OCI-LY7 (cell line): Measurements from ENCODE around the gene PPM1L. TPM values are rescaled to one million over a fixed set of nuclear protein-coding genes. Genes with fewer than 3 reads are reported as not detected.

Experiments used
- BruUV-seq: library from RNA; stranded (reverse); fragments of 400-500 nt; replicated peaks from 2 replicates; lab custom pipeline; 2021; lab: Mats Ljungman, UMichigan
- CTCF ChIA-PET: fragments of 300-600 bp; sonication (Branson Sonifier 250); formaldehyde crosslinking; loops from one replicate; lab custom pipeline; 2022; ENCODE audit warnings: antibody characterized with exemption; ENCODE audit not compliant: unreplicated experiment; lab: Charles Lee
- POLR2A ChIA-PET: fragments of 300-600 bp; sonication (Branson Sonifier 250); formaldehyde crosslinking; loops from one replicate; lab custom pipeline; 2022; ENCODE audit warnings: antibody characterized with exemption; lab: Charles Lee
- DNase-seq: peaks from one replicate; pipeline ENCODE4 v3.0.0-alpha.2; 2015; ENCODE audit warnings: low spot score
- H2AFZ ChIP-seq: fragments of 200-600 bp; sonication (generic), shearing (Covaris generic); 2 replicates; pipeline ENCODE4 v1.6.1; 2014; ENCODE audit warnings: mild to moderate bottlenecking, antibody characterized with exemption, low read length, moderate library complexity
- H3K27ac ChIP-seq: fragments of 200-600 bp; sonication (generic); 2 replicates; pipeline ENCODE4 v1.5.1; 2014; ENCODE audit warnings: mixed run types, low read depth, mild to moderate bottlenecking, moderate library complexity, low read length, inconsistent platforms; ENCODE audit not compliant: poor library complexity, severe bottlenecking
- H3K36me3 ChIP-seq: fragments of 200-600 bp; sonication (generic); 2 replicates; pipeline ENCODE4 v1.6.1; 2014; ENCODE audit warnings: mild to moderate bottlenecking, antibody characterized with exemption, low read length, moderate library complexity, mixed read lengths; ENCODE audit not compliant: insufficient read depth
- H3K4me1 ChIP-seq: fragments of 200-600 bp; sonication (generic); 2 replicates; pipeline ENCODE4 v1.5.1; 2014; ENCODE audit warnings: mild to moderate bottlenecking, low read length; ENCODE audit not compliant: insufficient read depth, poor library complexity, severe bottlenecking
- H3K4me2 ChIP-seq: fragments of 200-600 bp; sonication (generic); 2 replicates; pipeline ENCODE4 v1.6.1; 2014; ENCODE audit warnings: mild to moderate bottlenecking, low read length
- H3K4me3 ChIP-seq: fragments of 200-600 bp; sonication (generic); 2 replicates; pipeline ENCODE4 v1.5.1; 2014; ENCODE audit warnings: mild to moderate bottlenecking, low read depth, low read length; ENCODE audit not compliant: poor library complexity, severe bottlenecking
- H3K79me2 ChIP-seq: fragments of 200-600 bp; sonication (generic); 2 replicates; pipeline ENCODE4 v1.6.1; 2016; ENCODE audit warnings: low read depth, mild to moderate bottlenecking, low read length, moderate library complexity, mixed read lengths; ENCODE audit not compliant: insufficient read depth
- H3K9me2 ChIP-seq: fragments of 200-600 bp; sonication (generic); 2 replicates; pipeline ENCODE4 v1.6.1; 2016; ENCODE audit warnings: mild to moderate bottlenecking, low read length, mixed read lengths; ENCODE audit not compliant: insufficient read depth
- H3K9me3 ChIP-seq: fragments of 200-600 bp; sonication (generic); 2 replicates; pipeline ENCODE4 v1.6.1; 2014; ENCODE audit warnings: mild to moderate bottlenecking, mixed run types, low read length, mixed read lengths
- H4K20me1 ChIP-seq: fragments of 200-600 bp; sonication (generic); 2 replicates; pipeline ENCODE4 v1.6.1; 2014; ENCODE audit warnings: mild to moderate bottlenecking, antibody characterized with exemption, low read length, moderate library complexity, mixed read lengths; ENCODE audit not compliant: insufficient read depth
- EZH2phosphoT487 ChIP-seq: fragments of 200-600 bp; sonication (generic); IDR thresholded peaks from 2 replicates; pipeline ENCODE4 v1.6.1; 2018; ENCODE audit warnings: low read depth, borderline replicate concordance, mild to moderate bottlenecking, mixed run types, antibody characterized with exemption, low read length, moderate library complexity, mixed read lengths
- intact Hi-C: fragments of 100-400 bp; cut with micrococcal nuclease; formaldehyde crosslinking; loops from one replicate; pipeline ENCODE4 v1.10.0; 2022; ENCODE audit not compliant: unreplicated experiment
- total RNA-seq, 2 experiments: library from RNA; depleted of rRNA in 1 of 2; stranded (reverse); fragments of >200 nt in 1 of 2; shearing (Covaris generic) in 1 of 2; gene quantifications; 2 replicates each; pipeline ENCODE4 v1.2.3, GENCODE V29; 2014 to 2022
- TF ChIP-seq, protein P1 (sequence below): fragments of 200-600 bp; sonication (generic); conservative IDR thresholded peaks from 2 replicates; pipeline ENCODE4 v1.5.1; 2014; ENCODE audit warnings: mild to moderate bottlenecking, antibody characterized with exemption, low read length, moderate library complexity, mixed read lengths

PPM1L gene
- total RNA-seq, 2 experiments from 2014 or later = 10.3 to 14.7 TPM

- TF ChIP-seq, protein P1, sequence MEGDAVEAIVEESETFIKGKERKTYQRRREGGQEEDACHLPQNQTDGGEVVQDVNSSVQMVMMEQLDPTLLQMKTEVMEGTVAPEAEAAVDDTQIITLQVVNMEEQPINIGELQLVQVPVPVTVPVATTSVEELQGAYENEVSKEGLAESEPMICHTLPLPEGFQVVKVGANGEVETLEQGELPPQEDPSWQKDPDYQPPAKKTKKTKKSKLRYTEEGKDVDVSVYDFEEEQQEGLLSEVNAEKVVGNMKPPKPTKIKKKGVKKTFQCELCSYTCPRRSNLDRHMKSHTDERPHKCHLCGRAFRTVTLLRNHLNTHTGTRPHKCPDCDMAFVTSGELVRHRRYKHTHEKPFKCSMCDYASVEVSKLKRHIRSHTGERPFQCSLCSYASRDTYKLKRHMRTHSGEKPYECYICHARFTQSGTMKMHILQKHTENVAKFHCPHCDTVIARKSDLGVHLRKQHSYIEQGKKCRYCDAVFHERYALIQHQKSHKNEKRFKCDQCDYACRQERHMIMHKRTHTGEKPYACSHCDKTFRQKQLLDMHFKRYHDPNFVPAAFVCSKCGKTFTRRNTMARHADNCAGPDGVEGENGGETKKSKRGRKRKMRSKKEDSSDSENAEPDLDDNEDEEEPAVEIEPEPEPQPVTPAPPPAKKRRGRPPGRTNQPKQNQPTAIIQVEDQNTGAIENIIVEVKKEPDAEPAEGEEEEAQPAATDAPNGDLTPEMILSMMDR = peak; percentile 90
- TF ChIP-seq EZH2phosphoT487 = no peak
- CTCF ChIA-PET = no interaction called here
These were observed 186.0 kb downstream of the PPM1L start for GRCh38 chr3:160941885-160942494.

DNA sequence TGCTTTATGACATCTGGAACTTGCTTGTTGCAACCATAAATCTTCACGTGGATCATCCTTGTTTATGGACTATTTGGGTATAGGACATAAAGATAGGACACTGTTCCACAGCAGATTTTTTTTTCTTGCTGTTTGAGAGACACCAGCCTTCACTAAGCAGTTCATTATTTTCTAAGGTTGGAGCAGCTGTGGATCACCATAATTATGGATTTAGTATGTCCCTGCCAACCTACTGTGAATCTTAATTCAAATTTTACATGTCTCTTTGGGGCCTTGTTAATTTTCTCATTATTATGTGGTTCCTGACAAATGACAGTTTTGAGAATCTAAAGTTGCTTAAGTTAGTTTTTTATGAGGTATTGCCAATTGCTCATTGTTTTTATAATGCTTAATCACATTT, 188.0 kb downstream of the PPM1L start:
- H4K20me1 ChIP-seq = no peaks in the 10 kb centered on the region
- BruUV-seq = no TSS peak
- H3K27ac ChIP-seq = no peak overlapping the region
- TF ChIP-seq, protein P1 = no peak
- no peak for TF ChIP-seq EZH2phosphoT487
- no peaks in the 10 kb centered on the region for H3K9me3 ChIP-seq
- no peak overlapping the region for H3K4me2 ChIP-seq
- no peaks in the 10 kb centered on the region for H3K9me2 ChIP-seq
- ChIA-PET POLR2A (interaction anchor here (0.9 kb wide), 1 partner anchor 114 kb away, joined by 4 read pairs; no protein-coding TSS in a partner anchor), CTCF (no interaction called here)
- H2AFZ ChIP-seq = no peak overlapping the region
- no peaks in the 10 kb centered on the region for H3K36me3 ChIP-seq
- H3K4me3 ChIP-seq = no peak overlapping the region
- DNase-seq = no peak
- intact Hi-C loops = loop anchor here (5.0 to 10.0 kb wide), 3 partner anchors 187 to 481 kb away; partner anchors contain the start of gene PPM1L
- H3K79me2 ChIP-seq = no peaks in the 10 kb centered on the region
- H3K4me1 ChIP-seq = no peaks in the 10 kb centered on the region

More at GRCh38 chr3:160941885-160942494, 186.0 kb downstream of the PPM1L start:
- Histone ChIP-seq H3K4me2 (no peak overlapping the region), H3K9me2 (no peaks in the 10 kb centered on the region), H2AFZ (no peak overlapping the region), H3K4me1 (no peaks in the 10 kb centered on the region), H3K4me3 (no peak overlapping the region), H4K20me1 (no peaks in the 10 kb centered on the region), H3K36me3 (no peaks in the 10 kb centered on the region), H3K79me2 (no peaks in the 10 kb centered on the region), H3K27ac (no peak overlapping the region), H3K9me3 (no peaks in the 10 kb centered on the region)
- BruUV-seq = no TSS peak
- POLR2A ChIA-PET = interaction anchor here (0.8 kb wide), 1 partner anchor 279 kb away, joined by 4 read pairs; the partner anchor contains the start of gene NMD3
- DNase-seq = peak; percentile 64
- intact Hi-C loops = loop anchor here (1.0 to 10.0 kb wide), 5 partner anchors 185 to 483 kb away; partner anchors contain the start of gene PPM1L

DNA sequence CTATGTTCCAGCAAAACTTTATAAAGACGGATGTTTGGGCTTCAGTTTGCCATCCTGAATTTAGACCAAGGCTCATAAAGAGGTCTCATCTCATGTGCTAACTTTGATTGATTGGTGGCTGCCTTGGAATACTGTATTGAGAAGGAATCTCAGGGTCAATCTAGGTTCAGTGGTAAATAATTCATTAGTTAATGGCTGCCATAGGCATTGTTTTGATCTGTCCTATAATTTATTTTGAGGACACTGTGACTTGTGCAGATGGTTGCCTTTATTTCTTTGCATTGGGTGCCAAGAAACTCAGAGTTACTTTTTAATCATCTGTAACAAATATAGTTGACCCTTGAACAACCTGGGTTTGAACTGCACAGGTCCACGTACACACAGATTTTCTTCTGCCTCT, 189.3 kb downstream of the PPM1L start:
- CTCF ChIA-PET = no interaction called here
- DNase-seq = no peak
- Histone ChIP-seq H3K9me2 (no peaks in the 10 kb centered on the region), H3K36me3 (no peaks in the 10 kb centered on the region), H3K4me1 (no peaks in the 10 kb centered on the region), H3K9me3 (no peaks in the 10 kb centered on the region), H4K20me1 (no peaks in the 10 kb centered on the region), H3K4me3 (no peak overlapping the region), H3K27ac (no peak overlapping the region), H2AFZ (no peak overlapping the region), H3K4me2 (no peak overlapping the region), H3K79me2 (no peaks in the 10 kb centered on the region)
- POLR2A ChIA-PET = no interaction called here
- BruUV-seq = no TSS peak
- no peak for TF ChIP-seq EZH2phosphoT487
- TF ChIP-seq, protein P1 = no peak
- intact Hi-C loops = loop anchor here (1.0 to 10.0 kb wide), 2 partner anchors 24 to 479 kb away; no protein-coding TSS in a partner anchor
